Kasumi-1 (cell line): ENCODE results near the gene CLIC6.
"Not testable (repeated sequence)": the region's sequence is repeated elsewhere in the genome, so short reads cannot be mapped to it uniquely, and the experiment has no call there.

Experiments
- DNase-seq, 2 experiments: peaks; one replicate each; lab custom pipeline; 2025; lab: John Stamatoyannopoulos, UW

Gene CLIC6

GRCh38 chr21:34693192-34693810 lies 24.5 kb downstream of the CLIC6 start:
- DNase-seq, result peak; percentile 73 to 77

- peak in 1 of 2 experiments; percentile 2 for DNase-seq
These were observed 26.6 kb downstream of the CLIC6 start for GRCh38 chr21:34695434-34695833.

- no peak for DNase-seq
These were observed 27.3 kb downstream of the CLIC6 start for GRCh38 chr21:34696121-34696520.

- no peak for DNase-seq
These were observed 29.0 kb downstream of the CLIC6 start for GRCh38 chr21:34697826-34698225.

GRCh38 chr21:34698270-34699015 lies 29.6 kb downstream of the CLIC6 start:
- no peak for DNase-seq

- no peak for DNase-seq
These were observed 31.8 kb downstream of the CLIC6 start for GRCh38 chr21:34700605-34701004.

GRCh38 chr21:34701726-34702125 lies 32.9 kb downstream of the CLIC6 start:
- DNase-seq, result no peak

GRCh38 chr21:34702341-34703170 lies 33.8 kb downstream of the CLIC6 start:
- no peak for DNase-seq

GRCh38 chr21:34703571-34703970 lies 34.8 kb downstream of the CLIC6 start:
- no peak for DNase-seq

- DNase-seq, result no peak
These were observed 35.3 kb downstream of the CLIC6 start for GRCh38 chr21:34704119-34704518.

GRCh38 chr21:34705011-34705410 lies 36.2 kb downstream of the CLIC6 start:
- no peak for DNase-seq

- no peak for DNase-seq
These were observed 37.5 kb downstream of the CLIC6 start for GRCh38 chr21:34706337-34706736.

- peak; percentile 1 to 3 for DNase-seq
These were observed 39.1 kb downstream of the CLIC6 start for GRCh38 chr21:34707876-34708325.

- DNase-seq, result no peak
These were observed 44.8 kb downstream of the CLIC6 start for GRCh38 chr21:34713621-34714020.

GRCh38 chr21:34715518-34715917 lies 46.7 kb downstream of the CLIC6 start:
- DNase-seq, result no peak

- DNase-seq, result no peak
These were observed 47.3 kb downstream of the CLIC6 start for GRCh38 chr21:34715985-34716596.

GRCh38 chr21:34718529-34718928 lies 49.7 kb downstream of the CLIC6 start:
- not testable (repeated sequence) for DNase-seq

GRCh38 chr21:34722684-34723300 lies 54.0 kb downstream of the CLIC6 start:
- peak in 1 of 2 experiments; percentile 3 for DNase-seq

- no peak for DNase-seq
These were observed 55.5 kb downstream of the CLIC6 start for GRCh38 chr21:34724131-34724856.

GRCh38 chr21:34724857-34725195 lies 56.0 kb downstream of the CLIC6 start:
- DNase-seq, result no peak
